Stimulated activated CD8-positive, alpha-beta memory T cell treated with anti-CD3 and anti-CD28 coated beads, Interleukin-12 subunit alpha, Interleukin-12 subunit beta, amount 100 ng/mL, for 24 hours (primary cell): ENCODE results near the gene BEST4.
"Not testable (repeated sequence)": the region's sequence is repeated elsewhere in the genome, so short reads cannot be mapped to it uniquely, and the experiment has no call there.

ENCODE experiments used
- DNase-seq: peaks from one replicate; pipeline ENCODE4 v3.0.0-alpha.2; 2020; ENCODE audit errors: extremely low read depth

Gene BEST4

GRCh38 chr1:44788120-44788860 lies at the start of gene BEST4:
BEST4 (minus strand) TSS chr1:44788170; CDS start chr1:44787705, 465 bp downstream.
- DNase-seq: no peak

- DNase-seq: peak; percentile 59
Observed at GRCh38 chr1:44835738-44836675, 48.0 kb upstream of the BEST4 start.

GRCh38 chr1:44834328-44834727 lies 46.4 kb upstream of the BEST4 start:
- no peak for DNase-seq

- DNase-seq: no peak
Observed at GRCh38 chr1:44832056-44832705, 44.2 kb upstream of the BEST4 start.

- no peak for DNase-seq
Observed at GRCh38 chr1:44831516-44831915, 43.5 kb upstream of the BEST4 start.

- DNase-seq: no peak
Observed at GRCh38 chr1:44830900-44831304, 42.9 kb upstream of the BEST4 start.

GRCh38 chr1:44829506-44830384 lies 41.8 kb upstream of the BEST4 start:
- no peak for DNase-seq

- DNase-seq: no peak
Observed at GRCh38 chr1:44828841-44829440, 41.0 kb upstream of the BEST4 start.

- DNase-seq: no peak
Observed at GRCh38 chr1:44828003-44828651, 40.2 kb upstream of the BEST4 start.

GRCh38 chr1:44827197-44828002 lies 39.4 kb upstream of the BEST4 start:
- no peak for DNase-seq

- DNase-seq: no peak
Observed at GRCh38 chr1:44826375-44827196, 38.6 kb upstream of the BEST4 start.

GRCh38 chr1:44824392-44824791 lies 36.4 kb upstream of the BEST4 start:
- not testable (repeated sequence) for DNase-seq

- no peak for DNase-seq
Observed at GRCh38 chr1:44822981-44823451, 35.0 kb upstream of the BEST4 start.

GRCh38 chr1:44822131-44822701 lies 34.2 kb upstream of the BEST4 start:
- DNase-seq: no peak

- DNase-seq: no peak
Observed at GRCh38 chr1:44821240-44821715, 33.3 kb upstream of the BEST4 start.

GRCh38 chr1:44820328-44821239 lies 32.6 kb upstream of the BEST4 start:
- no peak for DNase-seq
